PC-9 (cell line): ENCODE measurements around the gene PGF.

ENCODE experiments used
- CTCF ChIP-seq: fragments of 200-600 bp; sonication (generic); conservative IDR thresholded peaks from 2 replicates; pipeline ENCODE4 v1.6.1; 2017; ENCODE audit warnings: mixed run types, antibody characterized with exemption, mild to moderate bottlenecking, moderate library complexity
- EZH2 ChIP-seq: fragments of 200-600 bp; sonication (generic); IDR thresholded peaks from 2 replicates; pipeline ENCODE4 v1.8.0; 2017; ENCODE audit warnings: antibody characterized with exemption, low read depth

GRCh38 chr14:74912111-74912510 lies 43.3 kb downstream of the PGF start:
- no peak for TF ChIP-seq EZH2
- no peak for TF ChIP-seq CTCF
